Measurements from ENCODE around the gene CD33.
"Not testable (repeated sequence)": the region's sequence is repeated elsewhere in the genome, so short reads cannot be mapped to it uniquely, and the experiment has no call there.

The CD33 gene

DNA sequence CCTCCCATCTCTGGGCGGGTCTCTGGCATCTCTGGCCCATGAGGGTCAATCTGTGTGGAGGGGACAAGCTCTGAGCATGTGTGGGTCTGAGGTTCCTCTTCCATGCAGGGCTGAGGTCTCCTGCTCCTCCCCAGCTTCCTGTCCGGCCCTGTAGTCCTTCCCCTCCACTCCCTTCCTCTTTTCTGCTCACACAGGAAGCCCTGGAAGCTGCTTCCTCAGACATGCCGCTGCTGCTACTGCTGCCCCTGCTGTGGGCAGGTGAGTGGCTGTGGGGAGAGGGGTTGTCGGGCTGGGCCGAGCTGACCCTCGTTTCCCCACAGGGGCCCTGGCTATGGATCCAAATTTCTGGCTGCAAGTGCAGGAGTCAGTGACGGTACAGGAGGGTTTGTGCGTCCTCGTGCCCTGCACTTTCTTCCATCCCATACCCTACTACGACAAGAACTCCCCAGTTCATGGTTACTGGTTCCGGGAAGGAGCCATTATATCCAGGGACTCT, at the start of gene CD33:
TSS of gene CD33 (plus strand) at position 183 of the 496 bp plus-strand sequence. CDS start at position 222, 39 bp downstream.
- not testable (repeated sequence) for DNase-seq

DNA sequence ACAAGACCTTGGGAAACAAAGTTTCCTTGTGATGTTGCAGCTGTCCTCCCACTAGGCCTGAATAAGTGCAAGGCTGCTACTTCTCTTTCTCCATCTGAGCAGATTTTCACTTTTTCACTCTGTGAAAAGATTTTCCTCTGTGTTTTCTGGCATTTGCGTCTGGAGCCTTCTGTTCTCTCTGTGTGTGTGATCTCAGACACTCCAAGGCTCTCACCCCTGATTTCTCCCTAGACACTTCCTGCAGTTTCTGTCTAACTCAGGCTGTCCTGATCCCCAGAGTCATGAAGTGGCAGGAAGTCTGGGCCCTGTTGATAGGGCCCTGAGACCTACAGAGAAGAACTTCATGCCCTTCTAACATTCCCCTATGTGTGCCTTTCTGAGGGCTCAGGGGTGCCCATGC, 45.6 kb upstream of the CD33 start:
- no peak for DNase-seq

DNA sequence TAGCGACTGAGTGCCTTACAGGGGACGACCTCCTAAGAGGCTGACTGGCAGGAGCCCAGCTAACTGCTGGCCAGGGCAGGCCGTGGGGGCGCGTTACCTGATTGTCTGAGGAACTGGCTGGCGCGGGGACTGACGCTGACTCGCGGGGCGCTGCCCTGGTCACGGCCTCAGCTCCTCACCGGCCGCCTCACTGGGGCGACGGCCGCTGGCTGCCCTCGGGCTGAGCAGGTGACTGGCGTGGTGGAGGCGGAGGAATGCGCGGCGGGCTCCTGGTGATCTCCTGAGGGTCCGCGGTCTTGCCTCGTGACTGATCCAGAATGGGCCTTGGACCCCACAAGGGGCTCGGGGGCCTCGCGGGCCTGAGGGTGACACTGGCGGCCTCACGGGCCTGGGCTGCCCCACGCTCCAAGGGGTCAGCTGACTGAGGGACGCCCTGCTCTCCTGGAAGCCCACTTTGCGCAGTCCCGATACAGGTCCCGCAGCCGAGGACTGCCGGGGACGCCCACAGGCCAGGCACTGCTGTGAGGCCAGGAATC, 43.4 kb upstream of the CD33 start:
- DNase-seq, result no peak

DNA sequence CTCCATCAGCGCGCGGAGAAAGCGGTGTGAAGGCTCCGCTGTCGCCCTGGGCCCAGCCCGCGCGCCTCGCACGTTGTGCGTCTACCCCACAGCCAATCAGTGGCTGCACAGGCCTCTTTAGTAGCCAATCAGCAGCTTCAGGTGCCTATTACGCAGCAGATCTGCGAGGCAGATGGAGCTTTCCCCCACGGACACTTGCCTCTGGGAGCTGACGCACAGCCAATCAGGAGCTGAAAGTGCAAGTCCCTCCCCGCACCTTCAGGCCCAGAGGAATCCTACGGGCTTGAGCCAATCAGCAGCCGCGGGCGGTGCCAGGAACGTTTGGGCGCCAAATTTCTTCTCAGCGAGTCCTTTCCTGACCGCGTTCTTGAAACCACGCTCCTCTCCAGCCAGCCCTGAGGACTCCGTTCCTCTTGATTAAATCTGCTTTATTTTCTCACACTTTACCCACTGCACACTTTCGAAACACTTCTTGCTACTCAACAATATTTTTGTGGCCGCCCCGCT, 42.9 kb upstream of the CD33 start:
- DNase-seq, result peak; percentile 39

DNA sequence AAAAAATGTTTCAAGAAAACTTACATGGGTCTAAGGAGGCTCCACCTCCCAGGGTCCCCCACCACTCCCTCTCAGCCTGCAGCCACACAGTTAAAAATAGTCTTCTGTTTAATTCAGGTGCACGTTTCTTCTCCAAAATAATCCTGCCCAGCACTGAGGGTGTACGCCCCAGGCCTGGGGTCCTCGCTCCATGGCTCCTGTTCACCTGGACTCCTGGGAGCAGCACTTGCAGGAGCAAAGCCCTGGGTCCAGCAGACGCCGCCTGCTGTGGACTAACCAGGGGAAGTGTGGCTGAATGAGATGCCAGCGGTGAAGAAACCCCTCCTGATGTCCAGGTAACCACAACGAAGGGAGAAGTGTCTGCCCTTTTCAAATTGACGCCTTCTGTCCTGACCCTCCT, 41.3 kb upstream of the CD33 start:
- DNase-seq, result no peak

DNA sequence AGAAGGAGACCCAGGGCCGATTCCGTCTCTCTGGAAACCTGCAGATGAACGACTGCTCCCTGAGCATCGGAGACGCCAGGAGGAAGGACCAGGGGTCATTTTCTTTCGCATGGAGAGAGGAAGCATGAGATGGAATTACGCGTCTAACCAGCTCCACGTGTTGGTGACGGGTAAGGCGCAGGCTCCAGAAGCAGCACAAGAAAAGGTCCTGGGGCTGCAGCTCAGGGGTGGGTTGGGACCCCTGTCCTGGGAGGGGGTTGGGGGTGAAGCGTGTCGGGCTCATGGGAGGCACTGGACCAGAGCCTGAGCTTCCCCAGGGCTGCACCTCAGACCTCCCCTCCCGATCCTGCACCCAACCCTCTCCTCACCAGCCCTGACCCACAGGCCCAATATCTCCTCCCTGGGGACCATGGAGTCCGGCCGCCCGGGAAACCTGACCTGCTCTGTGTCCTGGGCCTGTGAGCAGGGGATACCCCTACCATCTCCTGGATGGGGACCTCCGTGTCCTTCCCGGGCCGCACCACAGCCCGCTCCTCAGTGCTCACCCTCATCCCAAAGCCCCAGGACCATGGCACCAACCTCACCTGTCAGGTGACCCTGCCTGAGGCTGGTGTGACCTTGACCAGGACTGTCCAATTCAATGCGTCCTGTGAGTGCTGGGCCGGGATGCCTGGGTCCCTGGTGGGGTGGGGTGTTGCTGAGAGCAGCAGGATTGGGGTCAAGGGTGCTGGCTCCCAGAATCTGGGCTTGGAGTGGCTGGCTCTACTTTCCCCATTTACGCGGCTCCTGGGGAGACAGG, 39.6 kb upstream of the CD33 start:
- no peak for DNase-seq

DNA sequence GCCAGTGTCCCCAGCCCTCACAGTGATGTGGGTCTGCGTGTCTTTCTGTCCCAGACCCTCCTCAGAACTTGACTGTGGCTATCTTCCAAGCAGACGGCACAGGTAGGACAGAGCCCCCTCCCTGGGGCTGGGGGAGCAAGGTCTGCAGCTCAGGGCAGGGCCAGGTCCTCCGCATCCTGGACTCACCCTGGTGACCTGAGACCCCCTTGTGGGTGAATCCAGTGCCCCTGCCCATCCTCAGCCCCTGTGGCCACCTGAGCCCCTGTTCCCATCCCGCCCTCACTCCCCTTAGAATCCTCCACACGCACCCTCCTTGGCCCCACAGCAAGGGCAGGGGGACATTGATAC, 39.0 kb upstream of the CD33 start:
- DNase-seq, result no peak

DNA sequence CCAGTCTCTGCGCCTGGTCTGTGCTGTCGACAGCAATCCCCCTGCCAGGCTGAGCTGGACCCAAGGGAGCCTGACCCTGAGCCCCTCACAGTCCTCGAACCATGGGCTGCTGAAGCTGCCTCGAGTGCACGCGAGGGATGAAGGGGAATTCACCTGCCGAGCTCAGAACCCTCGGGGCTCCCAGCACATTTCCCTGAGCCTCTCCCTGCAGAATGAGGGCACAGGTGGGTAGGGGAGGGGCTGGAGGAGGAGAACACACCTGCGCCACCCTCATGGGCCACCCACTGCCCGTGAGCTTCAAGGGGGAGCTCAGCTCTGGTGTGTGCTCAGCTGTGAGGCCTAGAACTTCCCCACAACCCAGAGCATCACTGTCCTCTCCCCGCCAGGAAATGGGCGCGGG, 38.6 kb upstream of the CD33 start:
- no peak for DNase-seq

DNA sequence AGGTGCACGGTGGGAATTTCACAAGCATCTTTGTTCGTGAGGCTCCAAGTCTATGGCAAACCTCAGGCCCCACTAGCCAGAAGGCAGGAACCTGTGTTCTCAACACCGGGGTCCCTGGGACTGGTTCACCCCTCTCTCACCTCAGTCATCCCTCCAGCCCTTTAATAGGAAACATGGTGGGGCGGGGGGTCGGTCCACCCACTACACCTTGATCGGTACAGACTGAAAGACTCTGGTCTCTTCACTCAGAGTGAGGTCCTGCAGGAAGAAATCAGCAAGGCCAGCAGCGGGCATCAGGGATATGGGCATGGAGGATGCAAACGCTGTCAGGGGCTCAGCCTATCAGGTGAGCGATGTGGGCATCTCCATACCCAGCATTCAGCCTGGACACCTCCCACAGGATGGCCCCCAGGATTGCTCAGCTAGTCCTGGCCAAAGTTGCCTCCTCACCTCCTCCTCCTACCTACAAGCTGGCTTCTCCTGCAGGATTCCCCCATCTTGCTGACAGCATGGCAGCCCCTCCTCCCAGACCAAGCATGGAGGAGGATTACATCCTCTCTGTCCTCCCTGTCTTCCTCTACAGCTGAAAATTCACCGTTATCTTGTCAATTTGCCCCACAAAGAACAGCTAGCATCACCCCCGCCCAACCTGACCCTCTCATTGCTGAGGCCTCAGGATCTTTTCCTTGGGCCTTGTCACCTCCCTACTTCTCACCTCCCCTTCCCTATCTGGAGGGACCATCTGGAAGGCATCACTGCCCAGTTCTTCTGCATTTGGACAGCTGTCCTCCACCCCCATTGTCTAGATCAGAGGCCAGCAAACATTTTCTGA, 37.3 kb upstream of the CD33 start:
- DNase-seq, result no peak

DNA sequence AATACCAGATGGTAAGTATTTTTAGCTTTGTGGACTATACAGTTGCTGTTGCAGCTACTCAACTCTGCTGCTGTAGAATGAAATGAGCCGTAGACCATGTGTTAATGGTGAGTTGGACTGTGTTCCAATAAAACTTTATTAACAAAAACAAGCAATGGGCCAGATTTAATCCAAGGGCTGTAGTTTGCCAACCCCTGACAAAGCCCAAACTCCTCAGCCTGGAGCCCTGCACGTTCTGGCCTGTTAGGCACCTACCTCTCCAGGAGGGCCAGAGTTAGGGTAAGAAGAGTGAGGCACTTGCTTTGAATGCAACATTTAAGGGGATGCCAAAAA, 36.7 kb upstream of the CD33 start:
- DNase-seq, result no peak

DNA sequence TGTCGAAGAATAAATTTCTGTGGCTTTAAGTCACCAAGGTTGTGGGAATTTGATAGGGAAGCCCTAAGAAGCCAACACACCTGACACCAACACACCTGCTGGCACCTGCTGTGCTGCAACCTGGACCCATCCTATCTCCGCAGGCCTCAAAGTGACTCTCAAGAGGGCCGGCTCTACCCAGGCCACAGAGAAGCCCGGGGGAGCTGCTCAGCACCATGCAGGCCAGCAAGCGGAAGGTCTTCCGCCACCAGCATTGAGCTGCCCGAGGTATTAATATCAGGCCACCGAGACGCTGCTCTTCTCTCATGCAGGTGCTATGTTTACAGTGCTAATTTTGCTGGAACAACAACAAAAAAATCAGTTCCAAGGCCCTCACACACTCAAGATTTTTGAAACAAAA, 32.2 kb upstream of the CD33 start:
- DNase-seq, result no peak

DNA sequence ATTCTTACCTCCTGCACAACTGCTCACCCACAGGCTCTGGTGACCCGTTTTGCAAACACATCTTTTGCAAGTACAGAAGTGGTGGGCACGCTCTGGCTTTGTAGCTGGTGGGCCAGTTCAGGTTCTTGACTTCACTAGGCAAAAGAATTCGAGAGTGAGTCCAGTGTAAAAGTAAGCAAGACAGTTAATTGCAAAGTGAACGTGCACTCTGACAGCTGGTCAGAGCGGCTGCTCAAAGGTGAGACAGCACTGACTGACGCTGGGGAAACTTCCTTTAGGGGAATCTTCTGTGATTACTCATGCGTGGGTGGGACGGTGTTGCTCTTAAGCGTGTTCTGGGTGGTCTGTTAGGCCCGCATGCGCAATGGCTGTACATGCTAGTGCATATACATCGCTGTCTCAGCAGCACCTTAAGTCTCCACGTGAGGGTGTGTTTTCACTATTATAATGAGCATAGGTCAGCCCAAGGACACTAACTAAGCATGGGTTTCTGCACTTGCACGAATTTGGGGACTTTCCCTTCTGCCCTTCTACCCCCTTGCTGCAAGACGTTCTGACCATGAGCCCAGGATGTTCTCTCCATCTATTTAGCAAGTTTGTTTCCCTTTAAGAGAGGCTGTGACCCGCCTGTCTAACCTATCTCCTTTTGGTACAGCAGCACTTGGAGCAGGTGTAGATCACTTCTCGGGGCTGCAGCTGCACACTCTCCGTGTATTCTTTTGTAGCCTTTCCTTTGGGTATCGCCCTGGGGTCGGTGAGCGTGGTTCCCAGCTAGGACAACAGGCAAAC, 30.2 kb upstream of the CD33 start:
- DNase-seq, result peak; percentile 29

DNA sequence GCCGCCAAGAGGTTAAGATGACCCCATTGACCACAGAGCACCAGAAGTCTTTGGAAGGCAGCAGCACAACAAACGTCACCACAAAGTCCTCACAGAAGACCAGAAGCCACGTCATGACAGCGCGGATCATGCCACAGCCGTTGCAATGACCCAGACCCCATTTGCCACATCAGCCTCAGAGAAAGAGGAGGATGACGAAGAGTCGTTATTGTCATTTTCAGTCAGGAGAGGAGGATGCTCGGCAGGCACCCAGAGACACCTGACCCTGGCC, 29.6 kb upstream of the CD33 start:
- DNase-seq, result no peak

DNA sequence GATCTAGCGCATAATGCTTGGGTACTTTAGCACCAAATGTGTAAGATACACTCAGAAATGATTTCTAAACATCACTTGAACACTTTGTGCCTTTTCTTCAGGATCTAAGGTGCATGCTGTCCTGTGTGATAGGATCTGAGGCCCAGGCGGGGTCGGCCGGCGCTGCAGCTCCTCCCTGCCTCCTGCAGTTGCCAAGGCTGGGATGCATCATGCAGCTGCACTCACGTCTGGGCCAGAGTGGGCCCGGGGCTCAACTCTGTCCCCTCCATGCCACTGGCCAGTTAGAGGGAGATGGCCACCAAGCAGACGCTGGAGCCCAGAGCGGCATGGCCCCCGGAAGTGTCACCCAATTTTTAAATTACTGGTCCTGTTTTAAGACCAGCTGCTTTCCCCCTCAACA, 29.3 kb upstream of the CD33 start:
- no peak for DNase-seq

DNA sequence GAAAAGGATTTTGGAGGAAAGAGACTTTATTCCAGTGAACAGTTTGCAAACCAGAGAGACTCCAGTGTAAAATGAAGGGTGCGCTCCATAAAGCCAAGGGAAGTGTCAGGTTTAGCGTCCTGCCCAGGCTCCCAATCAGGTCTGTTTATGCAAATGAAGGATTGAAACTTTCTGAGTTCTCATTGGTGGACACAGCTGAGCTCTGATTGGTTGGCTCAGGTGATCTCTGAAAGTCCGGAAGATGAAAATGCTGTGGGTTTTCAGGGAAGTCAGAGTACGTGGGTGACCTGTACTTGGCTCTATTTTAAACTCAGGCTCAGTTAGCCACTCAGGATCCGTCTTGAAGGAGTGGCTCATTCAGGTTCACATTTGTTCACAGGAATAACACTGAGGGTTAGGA, 28.7 kb upstream of the CD33 start:
- DNase-seq, result no peak

DNA sequence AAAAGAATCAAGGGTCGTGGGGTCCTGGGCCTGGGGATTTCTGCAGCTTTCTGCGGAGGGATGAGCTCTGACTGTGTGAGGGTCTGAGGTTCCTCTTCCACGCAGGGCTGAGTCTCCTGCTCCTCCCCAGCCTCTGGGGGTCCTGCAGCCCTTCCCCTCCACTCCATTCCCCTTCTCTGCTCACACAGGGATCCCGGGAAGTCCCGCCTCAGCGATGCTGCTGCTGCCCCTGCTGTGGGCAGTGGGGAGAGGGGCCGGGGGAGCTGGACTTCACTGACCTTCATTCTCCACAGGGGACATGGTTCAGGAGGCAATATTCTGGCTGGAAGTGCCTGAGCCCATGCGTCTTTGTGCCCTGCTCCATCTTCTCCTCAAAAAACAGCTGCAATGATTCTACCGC, 26.2 kb upstream of the CD33 start:
- DNase-seq, result no peak

DNA sequence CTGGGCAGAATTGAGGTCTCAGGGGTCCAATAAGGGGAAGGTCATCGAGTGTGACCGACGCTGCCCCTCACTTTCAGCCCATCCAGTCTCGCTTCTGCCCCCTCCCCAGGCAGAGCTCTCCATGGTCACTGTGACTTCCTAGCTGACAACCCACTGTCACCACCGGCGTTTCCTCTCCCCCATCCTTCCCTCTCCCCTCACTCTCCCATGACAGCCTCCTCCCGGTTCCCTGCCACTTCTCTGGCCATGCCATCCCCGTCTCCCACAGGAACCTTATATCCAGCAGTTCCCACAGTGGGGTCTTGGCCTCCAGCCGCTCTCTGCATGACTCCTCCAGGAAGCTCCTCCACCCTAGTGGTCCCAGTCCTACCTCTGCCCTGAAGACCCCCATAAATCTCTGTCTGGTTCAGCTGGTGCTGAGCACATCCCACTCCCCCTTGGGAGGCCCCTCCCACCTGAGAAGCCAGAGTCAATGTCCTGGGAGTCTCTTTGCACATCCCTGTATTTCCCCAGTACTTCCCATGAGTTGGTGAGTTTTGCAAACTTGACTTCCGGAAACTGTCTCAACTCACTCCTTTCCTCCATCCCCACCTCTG, 24.7 kb upstream of the CD33 start:
- no peak for DNase-seq

DNA sequence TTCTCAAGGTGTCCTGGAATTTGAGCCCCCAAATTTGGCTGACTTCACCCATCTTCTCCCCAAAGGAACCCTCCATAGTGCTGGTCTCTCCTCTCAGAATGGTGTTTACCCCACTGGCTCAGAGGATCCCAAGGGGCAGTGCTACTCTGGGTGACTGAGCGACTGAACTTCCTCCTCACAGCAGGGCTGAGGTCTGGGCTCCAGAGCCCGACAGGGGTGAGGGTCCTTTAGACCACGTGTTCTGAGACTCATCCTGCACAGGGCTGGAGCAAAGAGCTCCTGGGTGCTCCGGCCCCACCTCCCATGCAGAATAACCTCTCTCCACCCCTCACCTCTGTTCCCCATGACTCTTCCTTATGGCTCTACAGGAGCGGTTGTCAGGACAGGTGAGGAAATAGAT, 23.2 kb upstream of the CD33 start:
- no peak for DNase-seq

DNA sequence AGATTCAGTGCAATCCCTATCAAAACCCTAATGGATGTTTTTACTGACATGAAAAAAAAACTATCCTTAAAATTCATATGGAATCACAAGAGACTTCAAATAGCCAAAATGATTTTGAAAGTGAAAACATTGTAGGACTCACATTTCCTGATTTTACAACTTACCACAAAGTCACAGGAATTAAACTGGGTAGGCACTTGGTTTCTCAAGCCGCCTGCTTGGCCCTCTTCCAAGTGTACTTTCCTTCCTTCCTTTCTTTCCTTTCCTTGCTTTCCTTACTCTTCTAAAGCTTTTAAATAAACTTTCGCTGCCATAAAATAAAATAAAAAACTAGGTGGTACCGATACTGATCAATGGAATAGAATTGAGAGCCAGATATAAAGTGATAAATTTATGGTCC, 21.0 kb upstream of the CD33 start:
- DNase-seq, result no peak

DNA sequence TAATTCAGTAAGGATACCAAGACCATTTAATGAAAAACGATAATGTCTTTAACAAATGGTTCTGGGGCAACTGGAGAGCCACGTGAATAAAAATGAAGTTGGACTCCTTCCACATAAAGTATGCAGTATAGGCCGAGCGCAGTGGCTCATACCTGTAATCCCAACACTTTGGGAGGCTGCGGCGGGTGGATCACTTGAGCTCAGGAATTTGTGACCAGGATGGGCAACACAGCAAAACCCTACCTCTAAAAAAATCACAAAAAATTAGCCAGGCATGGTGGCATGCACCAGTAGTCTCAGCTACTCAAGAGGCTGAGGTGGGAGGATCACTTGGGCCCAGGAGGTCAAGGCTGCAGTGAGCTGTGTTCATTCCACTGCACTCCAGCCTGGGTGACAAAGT, 20.6 kb upstream of the CD33 start:
- no peak for DNase-seq

DNA sequence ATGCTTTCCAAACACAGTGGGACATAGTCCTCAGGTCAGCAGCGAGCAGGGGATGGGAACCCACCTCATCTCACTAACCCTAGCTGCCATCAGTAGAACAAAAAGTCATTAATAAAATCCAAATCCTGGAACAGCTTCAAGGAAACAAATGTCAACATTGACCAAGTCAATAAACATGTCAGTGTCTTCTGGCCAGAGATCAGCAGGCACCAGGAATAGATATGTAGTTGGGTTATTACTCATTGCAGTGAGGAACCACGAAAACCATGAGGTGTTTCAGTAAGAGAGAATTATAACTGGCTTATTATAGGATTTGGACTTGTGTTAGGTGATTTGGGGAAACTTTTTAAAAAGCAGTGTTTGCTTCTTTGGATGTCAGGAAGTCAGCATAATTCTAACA, 17.1 kb upstream of the CD33 start:
- DNase-seq, result no peak

DNA sequence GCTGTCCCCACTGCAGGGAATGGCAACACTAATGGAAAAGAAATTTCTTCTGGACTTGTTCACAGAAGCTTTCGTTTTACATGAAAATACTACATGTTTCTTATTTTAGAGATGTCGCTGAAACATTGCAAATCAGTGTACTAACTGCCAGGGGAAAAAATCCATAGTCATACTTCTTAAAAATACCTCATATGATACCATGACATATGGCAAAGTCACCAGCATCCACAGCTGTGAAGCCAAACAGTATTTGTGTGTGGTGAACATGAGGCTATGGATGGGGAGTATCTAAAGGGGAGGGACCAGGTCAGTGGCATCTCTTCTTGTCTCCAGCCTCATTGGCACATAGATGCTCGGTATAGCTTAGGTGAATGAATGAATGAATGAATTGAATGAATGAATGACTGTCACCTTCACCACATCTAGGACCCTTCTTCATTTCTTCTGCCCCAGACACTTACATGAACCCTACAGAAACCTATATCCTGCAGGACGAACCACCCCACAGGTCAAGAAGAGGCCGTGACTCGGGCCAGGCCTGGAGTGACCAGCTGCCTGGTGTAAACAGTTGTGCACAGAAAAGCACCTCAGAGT, 14.6 kb upstream of the CD33 start:
- no peak for DNase-seq

All from activated CD4-positive, alpha-beta T cell treated with anti-CD3 and anti-CD28 coated beads, Interleukin-2, Interleukin-6, amounts not matched to agents 100 ng/mL and 50 ng/mL, durations not matched to agents 16 hours and 8 hours (primary cell).